Measurements from ENCODE around the gene KMT2A.

KMT2A gene

DNA sequence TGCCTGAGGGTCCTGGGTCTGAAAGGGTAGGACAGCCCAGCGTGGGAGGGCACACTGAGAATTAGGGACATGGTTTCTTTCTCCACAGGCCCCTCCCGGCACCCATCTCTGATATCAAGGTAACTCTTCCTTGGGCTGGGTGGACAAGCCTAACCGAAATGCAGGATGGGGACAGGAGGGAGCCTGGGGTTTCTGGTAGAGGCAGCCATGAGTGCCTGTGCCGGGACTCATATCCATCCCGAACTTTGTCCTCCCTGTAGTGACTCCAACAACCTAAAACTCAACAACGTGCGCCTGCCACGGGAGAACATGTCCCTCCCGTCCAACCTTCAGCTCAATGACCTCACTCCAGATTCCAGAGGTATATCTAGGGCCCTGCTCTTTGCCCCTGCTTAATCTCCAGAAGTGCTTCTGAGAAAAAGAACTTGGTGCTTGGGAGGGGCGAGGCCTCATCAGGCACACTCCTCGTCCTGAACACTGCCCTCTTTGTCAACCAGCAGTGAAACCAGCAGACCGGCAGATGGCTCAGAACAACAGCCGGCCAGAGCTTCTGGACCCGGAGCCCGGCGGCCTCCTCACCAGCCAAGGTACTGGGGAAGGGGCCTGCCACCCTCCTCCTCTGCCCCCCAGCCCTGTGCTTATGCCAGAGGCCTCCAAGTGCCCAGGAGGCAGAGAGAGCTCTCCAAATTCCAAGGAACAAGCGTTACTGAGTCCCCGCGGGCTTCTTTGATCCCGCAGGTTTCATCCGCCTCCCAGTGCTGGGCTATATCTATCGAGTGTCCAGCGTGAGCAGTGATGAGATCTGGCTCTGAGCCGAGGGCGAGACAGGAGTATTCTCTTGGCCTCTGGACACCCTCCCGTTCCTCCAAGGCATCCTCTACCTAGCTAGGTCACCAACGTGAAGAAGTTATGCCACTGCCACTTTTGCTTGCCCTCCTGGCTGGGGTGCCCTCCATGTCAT lies 97.8 kb downstream of the KMT2A start:
- DNase-seq: no peak

GRCh38 chr11:118535261-118535660 lies 99.0 kb downstream of the KMT2A start:
- DNase-seq: no peak

- DNase-seq: no peak
Measured at GRCh38 chr11:118536726-118537125, 100.4 kb downstream of the KMT2A start.

- no peak for DNase-seq
Measured at GRCh38 chr11:118537409-118537980, 101.2 kb downstream of the KMT2A start.

DNA sequence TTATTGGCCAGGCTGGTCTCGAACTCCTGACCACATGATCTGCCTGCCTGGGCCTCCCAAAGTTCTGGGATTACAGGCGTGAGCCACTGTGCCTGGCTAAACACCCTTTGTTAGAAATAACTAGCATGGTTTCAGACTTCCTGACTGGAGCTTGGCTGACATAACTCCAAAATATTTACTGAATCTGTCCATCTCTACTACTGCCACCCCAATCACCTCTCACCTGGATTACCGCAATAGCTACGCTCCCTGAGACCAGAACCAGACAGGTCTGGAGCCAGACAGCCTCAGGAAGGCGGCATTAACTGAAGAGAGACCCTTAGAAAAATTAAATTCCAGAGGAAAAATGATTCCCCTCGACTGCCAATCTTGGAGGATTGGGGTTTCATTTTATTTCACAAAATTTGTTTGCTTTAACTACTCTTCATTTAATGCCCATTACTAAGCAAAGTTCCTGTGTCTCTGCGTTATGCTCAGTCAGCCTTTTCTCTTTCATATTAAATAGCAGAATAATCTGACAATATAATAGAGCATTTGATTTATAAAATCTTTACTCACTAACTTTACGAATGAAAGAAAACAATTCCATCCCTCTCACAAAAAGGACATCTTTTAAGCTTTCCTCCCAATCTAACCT lies 107.8 kb downstream of the KMT2A start:
- no peak for DNase-seq

GRCh38 chr11:118544647-118545010 lies 108.3 kb downstream of the KMT2A start:
- DNase-seq: no peak

GRCh38 chr11:118545533-118545932 lies 109.2 kb downstream of the KMT2A start:
- no peak for DNase-seq

DNA sequence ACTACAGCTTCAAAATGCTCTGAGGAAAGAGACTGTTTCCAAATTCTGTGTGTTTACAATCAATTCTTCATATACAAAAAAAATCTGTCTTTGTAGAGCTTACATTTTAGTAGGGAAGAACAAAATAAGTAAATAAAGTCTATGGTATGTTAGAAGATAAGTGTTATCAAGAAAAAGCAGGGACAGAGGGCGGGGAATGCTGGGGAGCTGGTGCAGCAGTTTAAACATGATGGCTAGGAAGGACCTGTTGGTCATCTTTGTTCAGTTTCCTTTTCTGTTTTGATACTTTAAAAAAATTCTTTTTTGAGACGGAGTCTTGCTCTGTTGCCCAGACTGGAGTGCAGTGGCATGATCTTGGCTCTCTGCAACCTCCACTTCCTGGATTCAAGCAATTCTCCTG lies 110.8 kb downstream of the KMT2A start:
- DNase-seq: no peak

GRCh38 chr11:118552341-118552740 lies 116.0 kb downstream of the KMT2A start:
- DNase-seq: no peak

DNA sequence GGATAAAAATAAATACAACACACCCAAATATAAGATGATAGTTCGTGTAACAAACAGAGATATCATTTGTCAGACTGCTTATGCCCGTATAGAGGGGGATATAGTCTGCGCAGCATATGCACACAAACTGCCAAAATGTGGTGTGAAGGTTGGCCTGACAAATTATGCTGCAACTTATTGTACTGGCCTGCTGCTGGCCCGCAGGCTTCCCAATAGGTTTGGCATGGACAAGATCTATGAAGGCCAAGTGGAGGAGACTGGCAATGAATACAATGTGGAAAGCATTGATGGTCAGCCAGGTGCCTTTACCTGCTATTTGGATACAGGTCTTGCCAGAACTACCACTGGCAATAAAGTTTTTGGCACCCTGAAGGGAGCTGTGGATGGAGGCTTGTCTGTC lies 124.5 kb downstream of the KMT2A start:
- no peak for DNase-seq

GRCh38 chr11:118565051-118565450 lies 128.8 kb downstream of the KMT2A start:
- no peak for DNase-seq

GRCh38 chr11:118569670-118570069 lies 133.4 kb downstream of the KMT2A start:
- no peak for DNase-seq

GRCh38 chr11:118570787-118571186 lies 134.5 kb downstream of the KMT2A start:
- no peak for DNase-seq

DNA sequence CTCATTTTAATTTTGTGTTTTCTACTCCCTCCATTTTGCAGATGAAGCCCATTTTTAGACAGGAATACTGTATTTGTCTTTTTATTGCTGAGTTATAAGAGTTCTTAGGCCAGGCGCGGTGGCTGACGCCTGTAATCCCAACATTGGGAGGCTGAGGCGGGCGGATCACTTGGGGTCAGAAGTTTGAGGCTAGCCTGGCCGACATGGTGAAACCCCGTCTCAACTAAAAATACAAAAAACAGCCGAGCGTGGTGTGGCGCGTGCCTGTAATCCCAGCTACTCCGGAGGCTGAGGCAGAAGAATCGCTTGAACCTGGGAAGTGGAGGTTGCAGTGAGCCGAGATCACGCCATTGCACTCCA lies 135.4 kb downstream of the KMT2A start:
- DNase-seq: peak; percentile 26 to 37

DNA sequence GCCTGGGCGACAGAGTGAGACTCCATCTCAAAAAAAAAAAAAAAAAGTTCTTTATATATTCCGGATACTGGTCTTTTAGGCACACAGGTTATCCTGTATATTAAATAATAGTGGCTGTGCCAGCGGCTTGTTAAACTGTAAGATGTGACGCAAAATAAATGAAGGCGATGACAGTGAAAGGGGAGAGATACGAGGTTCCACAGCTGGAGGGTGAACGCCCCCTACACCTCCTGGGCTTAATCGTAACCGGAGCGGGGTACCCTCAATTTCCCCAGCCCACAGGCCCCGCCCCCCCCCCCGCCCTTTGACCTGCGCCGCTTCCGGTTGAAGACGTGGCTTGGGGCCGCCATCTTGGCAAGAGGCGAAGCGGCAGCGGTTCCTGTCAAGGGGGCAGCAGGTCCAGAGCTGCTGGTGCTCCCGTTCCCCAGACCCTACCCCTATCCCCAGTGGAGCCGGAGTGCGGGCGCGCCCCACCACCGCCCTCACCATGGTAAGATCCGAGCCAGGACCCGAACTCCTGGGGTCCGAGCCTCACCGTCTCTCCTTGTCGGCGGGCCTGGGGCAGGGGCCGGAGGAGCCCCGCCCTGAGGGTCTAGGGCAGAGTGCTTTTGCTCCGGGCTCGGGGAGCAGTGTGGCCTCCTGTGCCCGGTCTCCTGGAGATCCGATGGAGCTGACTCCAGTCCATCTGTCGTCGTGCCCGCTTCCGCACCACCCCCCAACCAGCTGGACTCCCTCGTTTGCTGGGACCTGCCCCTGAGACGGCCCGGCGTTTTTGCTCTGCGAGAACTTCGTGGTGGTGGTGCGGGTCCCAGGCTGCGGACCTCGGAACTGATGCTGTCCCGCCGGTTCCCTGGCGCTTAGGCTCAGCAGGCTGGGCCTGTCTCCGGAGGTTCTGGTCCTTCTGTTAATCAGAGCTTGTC lies 136.0 kb downstream of the KMT2A start, which contains the start of gene ARCN1:
ARCN1 (plus strand) TSS at position 349 of the 920 bp plus-strand sequence; CDS start at position 488, 139 bp downstream.
- DNase-seq: peak; percentile 73 to 82

- DNase-seq: peak; percentile 18 to 43
Measured at GRCh38 chr11:118572981-118573550, 136.8 kb downstream of the KMT2A start.

DNA sequence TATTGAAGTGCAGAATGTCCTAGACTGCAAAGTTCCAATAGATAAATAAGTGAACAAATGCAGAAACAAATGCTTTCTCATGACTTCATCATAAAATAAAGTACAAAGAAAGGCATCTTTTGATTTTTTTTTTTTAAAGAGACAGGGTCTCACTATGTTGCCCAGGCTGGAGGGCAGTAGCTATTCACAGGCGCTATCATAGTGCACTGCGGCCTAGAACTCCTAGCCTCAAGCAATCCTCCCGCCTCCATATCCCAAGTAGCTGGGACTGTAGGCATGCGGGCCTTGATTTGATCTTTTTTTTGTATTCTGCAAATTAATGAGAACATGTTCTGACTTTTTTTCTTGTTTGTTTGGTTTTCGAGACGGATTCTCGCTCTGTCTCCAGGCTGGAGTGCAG lies 138.3 kb downstream of the KMT2A start:
- DNase-seq: no peak

Measured in activated CD4-positive, alpha-beta T cell treated with anti-CD3 and anti-CD28 coated beads, Interleukin-2, amount 50 U/mL, for 48 hours (primary cell).